Measurements from ENCODE around the gene AGPAT2. TPM values are rescaled to one million over a fixed set of nuclear protein-coding genes. Genes with fewer than 3 reads are reported as not detected.

Gene AGPAT2
- polyA plus RNA-seq, 1 of the 3 experiments (the other 2 are of a cell fraction) = 46.8 TPM

DNA sequence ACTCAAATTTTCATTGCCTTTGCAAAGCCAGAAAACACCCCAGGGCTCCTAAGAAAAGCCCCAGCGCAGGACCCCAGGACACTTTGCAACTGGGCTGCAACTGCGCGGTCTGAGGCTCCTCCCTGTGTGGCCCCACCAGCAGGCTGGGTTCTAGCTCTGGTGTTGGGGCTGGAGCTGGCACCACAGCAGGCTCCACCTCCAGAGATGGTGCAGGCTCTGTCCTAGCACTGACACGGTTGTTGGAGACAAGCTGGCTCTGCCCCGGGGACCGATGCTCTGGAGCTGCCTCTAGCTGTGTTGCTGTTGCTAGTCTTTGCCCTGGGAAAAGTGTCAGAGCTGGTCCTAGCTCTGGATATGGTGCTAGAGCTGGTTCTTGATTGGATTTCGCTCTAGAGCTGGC is 41.9 kb upstream of the AGPAT2 start:
- Histone ChIP-seq H3K4me2 (peak overlapping the region; percentile 84), H2AFZ (ENCODE audit: low read depth) (no peak overlapping the region; the same call in 1 of the 2 replicates), H3K27me3 (ENCODE audit: insufficient read depth) (no peaks in the 10 kb centered on the region), H3F3A (replicated peaks; ENCODE audit: insufficient read depth) (peaks cover 18% of the 10 kb centered on the region), H3K4me1 (ENCODE audit: control insufficient read depth in 1 of 2, insufficient read depth in 2 of 2, low read depth in 1 of 2, low read length in 1 of 2) (peaks cover 12 to 30% of the 10 kb centered on the region in 2 experiments; a peak in 2 of 4 replicates), H3K36me3 (replicated peaks in 1 of 2; ENCODE audit: control insufficient read depth in 1 of 2, insufficient read depth in 2 of 2, low read length in 1 of 2) (peaks cover 16 to 23% of the 10 kb centered on the region in 2 experiments), H4K20me1 (ENCODE audit: insufficient read depth) (peaks cover 36% of the 10 kb centered on the region), H3K9me2 (no peaks in the 10 kb centered on the region), H3K27ac (ENCODE audit: low read depth in 2 of 2, low read length in 1 of 2) (no peak overlapping the region), H3K79me2 (ENCODE audit: insufficient read depth) (peaks cover 62% of the 10 kb centered on the region), H3K4me3 (ENCODE audit: low read depth in 2 of 2, low read length in 1 of 2) (peak overlapping the region; percentile 83 to 85), H3K9ac (peak overlapping the region; percentile 95; the same call in 1 of the 2 replicates), H3K9me3 (no peaks in the 10 kb centered on the region)
- DNase-seq = no peak
- CTCF ChIA-PET = interaction anchor here (0.5 to 6.8 kb wide), 15 partner anchors 14 to 317 kb away, joined by 3 to 99 read pairs (median 6); partner anchors contain the start of genes DIPK1B, LCN10, LCN8 and NPDC1
- POLR2A ChIA-PET = interaction anchor here (1.2 to 5.2 kb wide), 3 partner anchors 15 to 80 kb away, joined by 3 to 51 read pairs (median 4); no protein-coding TSS in a partner anchor
- TF ChIP-seq SMC3 (IDR thresholded peaks at IDR 0.05; ENCODE audit: low read depth, low read length) (no peak), POLR2AphosphoS5 (IDR thresholded peaks at IDR 0.05; ENCODE audit: low read depth, low read length) (no peak), MXI1 (IDR thresholded peaks at IDR 0.05; ENCODE audit: low read depth, low read length) (no peak), PBX3 (IDR thresholded peaks at IDR 0.05) (no peak), TCF12 (IDR thresholded peaks at IDR 0.05) (no peak), ELF1 (IDR thresholded peaks at IDR 0.05) (no peak)
- 100% methylated on average over 2 of the region's 7 CpGs for WGBS (ENCODE audit: low lambda C conversion rate)

DNA sequence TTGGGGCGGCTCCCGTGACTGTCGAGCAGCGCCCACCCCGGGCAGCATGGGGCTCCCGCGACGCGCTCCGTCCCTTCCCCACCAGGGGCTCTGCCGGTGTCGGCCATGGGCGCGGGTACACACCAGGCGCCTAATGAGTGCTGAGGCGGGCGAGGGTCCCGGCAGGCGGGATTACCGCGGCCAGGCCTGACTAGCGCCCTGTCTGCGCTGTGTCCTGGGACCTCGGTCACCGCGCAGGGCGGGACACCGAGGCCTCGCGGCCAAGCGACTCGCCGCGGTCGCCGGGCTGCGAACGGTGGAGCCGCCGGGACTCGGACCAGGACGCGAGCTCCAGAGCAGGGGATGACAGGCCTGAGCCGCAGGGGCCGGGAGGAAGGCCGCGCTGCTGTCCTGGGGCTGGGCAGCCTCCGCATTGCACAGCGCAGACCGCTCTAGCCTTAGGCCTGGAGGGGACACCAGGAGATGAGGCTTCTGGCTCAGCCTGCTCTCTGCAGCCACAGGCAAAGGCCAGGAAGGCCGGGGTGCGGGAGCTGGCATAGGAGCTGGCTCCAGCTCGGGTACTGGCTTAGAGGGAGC is 41.4 kb upstream of the AGPAT2 start:
- Histone ChIP-seq H3K27ac (ENCODE audit: low read depth in 2 of 2, low read length in 1 of 2) (no peak overlapping the region; a peak in 1 of 4 replicates), H3K9me2 (no peaks in the 10 kb centered on the region), H3K4me3 (ENCODE audit: low read depth in 2 of 2, low read length in 1 of 2) (peak overlapping the region; percentile 83 to 85), H3K9ac (peak overlapping the region; percentile 95), H3K4me2 (peak overlapping the region; percentile 84), H4K20me1 (ENCODE audit: insufficient read depth) (peaks cover 41% of the 10 kb centered on the region), H3K79me2 (ENCODE audit: insufficient read depth) (peaks cover 65% of the 10 kb centered on the region), H3K9me3 (no peaks in the 10 kb centered on the region), H3F3A (replicated peaks; ENCODE audit: insufficient read depth) (peaks cover 23% of the 10 kb centered on the region), H3K36me3 (replicated peaks in 1 of 2; ENCODE audit: control insufficient read depth in 1 of 2, insufficient read depth in 2 of 2, low read length in 1 of 2) (peaks cover 21 to 25% of the 10 kb centered on the region in 2 experiments), H2AFZ (ENCODE audit: low read depth) (peak overlapping the region; percentile 84), H3K4me1 (ENCODE audit: control insufficient read depth in 1 of 2, insufficient read depth in 2 of 2, low read depth in 1 of 2, low read length in 1 of 2) (peaks cover 12 to 28% of the 10 kb centered on the region in 2 experiments; a peak in 2 of 4 replicates), H3K27me3 (ENCODE audit: insufficient read depth) (no peaks in the 10 kb centered on the region)
- ChIA-PET POLR2A (interaction anchor here (0.5 to 5.2 kb wide), 19 partner anchors 7 to 436 kb away, joined by 3 to 51 read pairs (median 3); partner anchors contain the start of gene LCN8), CTCF (interaction anchor here (0.5 to 6.8 kb wide), 23 partner anchors 8 to 318 kb away, joined by 3 to 99 read pairs (median 5); partner anchors contain the start of genes DIPK1B, LCN10, LCN8 and NPDC1)
- no peak for TF ChIP-seq NRF1 (IDR thresholded peaks at IDR 0.05; ENCODE audit: low read depth, low read length)
- no peak for TF ChIP-seq TCF12 (IDR thresholded peaks at IDR 0.05)
- TF ChIP-seq RFX5 (IDR thresholded peaks at IDR 0.05; ENCODE audit: low read length) = no peak
- TF ChIP-seq FOSL2 (IDR thresholded peaks at IDR 0.05; ENCODE audit: borderline replicate concordance, low read depth) = no peak
- no peak for TF ChIP-seq RCOR1 (IDR thresholded peaks at IDR 0.05; ENCODE audit: low read length)
- no peak for TF ChIP-seq MXI1 (IDR thresholded peaks at IDR 0.05; ENCODE audit: low read depth, low read length)
- TF ChIP-seq EZH2phosphoT487 (IDR thresholded peaks at IDR 0.05; ENCODE audit: borderline replicate concordance, low read depth) = no peak
- no peak for TF ChIP-seq EP300 (IDR thresholded peaks at IDR 0.05; ENCODE audit: borderline replicate concordance in 1 of 2, low read depth in 1 of 2, low read length in 1 of 2)
- TF ChIP-seq FOXM1 (IDR thresholded peaks at IDR 0.05; ENCODE audit: low read depth) = no peak
- no peak for TF ChIP-seq ZBTB33 (IDR thresholded peaks at IDR 0.05; ENCODE audit: borderline replicate concordance, low read depth)
- no peak for TF ChIP-seq PBX3 (IDR thresholded peaks at IDR 0.05)
- WGBS (ENCODE audit: low lambda C conversion rate) = 51% methylated on average over 3 of the region's 53 CpGs
- peak; percentile 77 for DNase-seq
